ENCODE results near the gene GPBP1L1.
"Not testable (repeated sequence)": the region's sequence is repeated elsewhere in the genome, so short reads cannot be mapped to it uniquely, and the experiment has no call there.

The GPBP1L1 gene, protein sequence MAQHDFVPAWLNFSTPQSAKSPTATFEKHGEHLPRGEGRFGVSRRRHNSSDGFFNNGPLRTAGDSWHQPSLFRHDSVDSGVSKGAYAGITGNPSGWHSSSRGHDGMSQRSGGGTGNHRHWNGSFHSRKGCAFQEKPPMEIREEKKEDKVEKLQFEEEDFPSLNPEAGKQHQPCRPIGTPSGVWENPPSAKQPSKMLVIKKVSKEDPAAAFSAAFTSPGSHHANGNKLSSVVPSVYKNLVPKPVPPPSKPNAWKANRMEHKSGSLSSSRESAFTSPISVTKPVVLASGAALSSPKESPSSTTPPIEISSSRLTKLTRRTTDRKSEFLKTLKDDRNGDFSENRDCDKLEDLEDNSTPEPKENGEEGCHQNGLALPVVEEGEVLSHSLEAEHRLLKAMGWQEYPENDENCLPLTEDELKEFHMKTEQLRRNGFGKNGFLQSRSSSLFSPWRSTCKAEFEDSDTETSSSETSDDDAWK
- long read RNA-seq, donor 1, transcript GPBP1L1-202 (13 exons, 3,736 nt): major isoform, 9 of 73 reads
- long read RNA-seq, donor 1, transcript GPBP1L1-201 (12 exons, 3,599 nt): minor isoform, 5 of 73 reads
- long read RNA-seq, donor 1, partial matches to known transcripts: 9 of 73 reads
- long read RNA-seq, donor 1, other reads (novel, unspliced or antisense): 39 of 73 reads
- long read RNA-seq, donor 2, partial matches to known transcripts: 75 of 82 reads
- long read RNA-seq, donor 2, other reads (novel, unspliced or antisense): 0 of 82 reads
- long read RNA-seq, donor 3, transcript GPBP1L1-207 (3 exons, 964 nt): major isoform, 5 of 55 reads
- long read RNA-seq, donor 3, partial matches to known transcripts: 31 of 55 reads
- long read RNA-seq, donor 3, other reads (novel, unspliced or antisense): 11 of 55 reads
- long read RNA-seq, donor 4, transcript GPBP1L1-207 (3 exons, 964 nt): major isoform, 7 of 63 reads
- long read RNA-seq, donor 4, partial matches to known transcripts: 45 of 63 reads
- long read RNA-seq, donor 4, other reads (novel, unspliced or antisense): 0 of 63 reads
- long read RNA-seq, donor 5, transcript GPBP1L1-201 (12 exons, 3,599 nt): minor isoform, 5 of 161 reads
- long read RNA-seq, donor 5, transcript GPBP1L1-202 (13 exons, 3,736 nt): major isoform, 7 of 161 reads
- long read RNA-seq, donor 5, partial matches to known transcripts: 127 of 161 reads
- long read RNA-seq, donor 5, other reads (novel, unspliced or antisense): 16 of 161 reads
- long read RNA-seq, donor 6, partial matches to known transcripts: 0 of 11 reads
- long read RNA-seq, donor 6, other reads (novel, unspliced or antisense): 0 of 11 reads
- long read RNA-seq, donor 7, transcript GPBP1L1-202 (13 exons, 3,736 nt): major isoform, 12 of 86 reads
- long read RNA-seq, donor 7, transcript GPBP1L1-209 (3 exons, 560 nt): minor isoform, 5 of 86 reads
- long read RNA-seq, donor 7, transcript GPBP1L1-207 (3 exons, 964 nt): minor isoform, 10 of 86 reads
- long read RNA-seq, donor 7, partial matches to known transcripts: 17 of 86 reads
- long read RNA-seq, donor 7, other reads (novel, unspliced or antisense): 34 of 86 reads
- long read RNA-seq, donor 8, transcript GPBP1L1-202 (13 exons, 3,736 nt): major isoform, 5 of 14 reads
- long read RNA-seq, donor 8, partial matches to known transcripts: 0 of 14 reads
- long read RNA-seq, donor 8, other reads (novel, unspliced or antisense): 0 of 14 reads

DNA sequence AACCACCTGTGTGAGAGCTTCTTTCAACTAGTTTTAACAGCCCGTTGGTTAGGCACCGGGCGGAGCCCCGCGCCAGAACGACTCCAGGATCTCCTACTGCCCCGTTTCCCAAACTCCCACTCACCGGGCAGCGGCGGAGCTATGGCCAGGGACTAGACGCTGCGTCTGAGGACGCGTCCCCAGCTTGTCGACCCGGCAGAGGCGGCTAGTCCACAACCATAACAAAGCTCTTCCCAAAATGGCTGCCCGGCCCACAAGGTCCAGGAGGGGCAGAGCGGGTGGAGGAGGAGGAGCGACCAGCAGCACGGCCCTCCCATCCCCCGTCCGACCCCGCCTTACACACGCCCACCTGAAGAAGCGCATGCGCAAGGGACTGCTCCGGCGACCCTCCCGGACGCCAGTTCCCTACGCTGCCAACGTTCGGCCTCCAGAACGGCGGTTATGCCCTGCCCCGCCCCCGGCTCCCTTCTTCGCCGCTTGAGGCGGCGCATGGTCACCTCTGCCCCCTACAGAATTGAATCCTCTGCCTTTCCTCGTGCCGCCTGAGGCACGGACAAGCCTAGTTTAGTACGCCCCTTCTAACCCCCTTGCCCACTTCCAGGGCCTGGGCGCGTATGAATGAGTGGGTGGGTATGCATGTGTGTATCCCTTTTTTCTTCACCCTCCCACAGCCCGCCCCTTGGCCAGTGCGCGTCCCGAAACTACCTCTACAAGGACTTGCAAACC, at the start of gene GPBP1L1:
GPBP1L1 (minus strand) TSS at position 246 of the 726 bp plus-strand sequence. CDS start 27,446 bp downstream, outside the sequence.
- peak; percentile 96 for DNase-seq

DNA sequence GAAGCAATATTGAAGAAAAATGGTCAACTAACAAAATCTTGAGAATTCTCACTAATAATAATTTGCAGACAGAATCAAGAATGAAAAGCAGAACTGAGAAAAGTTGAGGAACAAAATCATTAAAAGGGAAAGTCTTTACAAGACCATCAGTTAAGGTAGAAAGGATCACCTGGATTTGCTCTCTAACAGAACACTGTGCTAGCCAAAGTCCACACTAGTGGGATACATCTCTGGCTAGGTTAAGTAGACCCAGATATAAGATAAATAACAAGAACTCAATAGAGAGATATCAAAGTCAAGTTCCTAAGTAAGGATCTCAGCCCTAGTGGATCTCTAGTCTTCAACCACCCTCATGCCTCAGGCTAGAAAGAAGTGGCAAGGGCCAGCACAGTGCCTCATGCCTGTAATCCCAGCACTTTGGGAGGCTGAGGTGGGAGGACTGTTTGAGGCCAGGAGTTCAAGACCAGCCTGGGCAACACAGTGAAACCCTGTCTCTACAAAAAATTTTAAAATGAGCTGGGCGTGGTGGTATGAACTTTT, 44.5 kb upstream of the GPBP1L1 start:
- DNase-seq: no peak

DNA sequence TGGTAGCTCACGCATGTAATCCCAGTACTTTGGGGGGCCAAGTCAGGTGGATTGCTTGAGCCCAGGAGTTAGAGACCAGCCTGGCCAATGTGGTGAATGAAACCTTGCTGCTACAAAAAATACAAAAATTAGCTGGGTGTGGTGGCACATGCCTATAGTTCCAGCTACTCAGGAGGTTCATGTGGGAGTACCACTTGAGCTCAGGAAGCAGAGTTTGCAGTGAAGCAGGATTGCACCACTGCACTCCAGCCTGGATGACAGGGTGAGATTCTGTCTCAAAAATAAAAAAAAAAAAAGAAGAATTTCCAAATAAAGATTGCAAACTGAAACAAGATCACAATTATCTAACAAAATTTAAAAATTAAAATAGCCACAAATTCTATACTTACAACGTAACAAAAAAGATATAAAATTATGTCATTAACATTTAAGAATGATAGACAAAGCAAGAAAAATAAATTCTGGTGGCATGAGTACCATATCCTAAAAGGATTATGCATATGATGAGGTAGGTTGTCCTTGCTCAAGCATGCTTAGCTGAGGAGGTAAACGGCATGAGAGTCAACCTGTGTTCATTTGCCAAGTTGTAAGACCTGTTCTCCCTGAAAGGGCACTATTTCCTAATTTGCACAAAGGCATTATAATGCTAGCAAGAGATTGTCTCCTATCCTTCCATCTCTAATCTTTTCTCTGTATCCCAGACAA, 43.9 kb upstream of the GPBP1L1 start:
- no peak for DNase-seq

DNA sequence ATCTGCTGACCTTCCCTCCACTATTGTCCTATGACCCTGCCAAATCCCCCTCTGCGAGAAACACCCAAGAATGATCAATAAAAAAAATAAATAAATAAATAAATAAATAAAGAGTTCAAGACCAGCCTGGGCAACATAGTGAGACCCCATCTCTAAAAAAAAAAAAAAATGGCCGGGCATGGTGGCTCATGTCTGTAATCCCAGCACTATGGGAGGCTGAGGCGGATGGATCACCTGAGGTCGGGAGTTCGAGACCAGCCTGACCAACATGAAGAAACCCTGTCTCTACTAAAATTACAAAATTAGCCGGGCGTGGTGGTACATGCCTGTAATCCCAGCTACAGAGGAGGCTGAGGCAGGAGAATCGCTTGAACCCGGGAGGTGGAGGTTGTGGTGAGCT, 39.7 kb upstream of the GPBP1L1 start:
- not testable (repeated sequence) for DNase-seq

DNA sequence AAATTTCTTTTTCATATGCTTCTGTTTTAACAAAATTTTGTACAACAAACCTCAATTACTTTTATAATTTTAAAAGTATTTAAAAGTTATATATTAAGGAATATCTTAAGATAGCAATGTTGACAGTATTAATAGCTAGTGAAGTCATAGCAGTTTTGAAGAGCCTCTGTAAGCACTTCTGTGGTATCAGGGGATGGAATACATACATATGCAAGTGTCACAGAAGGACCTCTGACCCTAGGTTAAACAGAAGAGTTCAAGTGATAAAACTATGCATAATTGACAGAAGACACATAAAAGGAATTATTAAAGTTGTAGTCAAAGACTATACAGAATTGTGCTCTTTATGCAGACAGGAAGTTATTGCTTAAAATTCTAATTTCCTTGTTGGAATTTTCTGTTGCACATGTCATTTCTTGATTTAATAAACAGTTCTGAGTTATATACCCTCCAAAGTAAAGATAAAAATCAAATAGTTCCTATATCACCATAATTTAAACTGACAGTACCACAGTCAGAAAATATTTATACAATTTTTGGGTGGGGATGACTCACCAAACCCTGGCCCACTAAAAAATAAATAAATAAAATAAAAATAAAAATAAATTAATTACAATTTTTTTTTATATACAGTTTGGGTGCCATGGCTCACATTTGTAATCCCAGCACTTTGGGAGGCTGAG, 37.1 kb upstream of the GPBP1L1 start:
- DNase-seq: no peak

DNA sequence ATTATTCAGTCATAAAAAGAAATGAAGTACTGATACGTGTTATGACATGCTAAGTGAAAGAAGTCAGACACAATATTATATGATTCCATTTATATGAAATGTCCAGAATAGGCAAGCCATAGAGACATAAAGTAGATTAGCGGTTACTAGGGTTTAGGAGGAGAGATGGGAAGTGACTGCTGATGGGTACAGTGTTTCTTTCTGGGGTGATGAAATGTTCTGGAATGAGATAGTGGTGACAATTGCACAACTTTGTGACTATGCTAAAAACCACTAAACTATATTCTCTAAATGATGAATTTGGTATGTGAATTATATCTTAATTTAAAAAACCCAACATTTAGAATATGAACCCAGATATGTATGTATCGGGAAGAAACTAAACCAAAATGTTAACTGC, 36.5 kb upstream of the GPBP1L1 start:
- no peak for DNase-seq

DNA sequence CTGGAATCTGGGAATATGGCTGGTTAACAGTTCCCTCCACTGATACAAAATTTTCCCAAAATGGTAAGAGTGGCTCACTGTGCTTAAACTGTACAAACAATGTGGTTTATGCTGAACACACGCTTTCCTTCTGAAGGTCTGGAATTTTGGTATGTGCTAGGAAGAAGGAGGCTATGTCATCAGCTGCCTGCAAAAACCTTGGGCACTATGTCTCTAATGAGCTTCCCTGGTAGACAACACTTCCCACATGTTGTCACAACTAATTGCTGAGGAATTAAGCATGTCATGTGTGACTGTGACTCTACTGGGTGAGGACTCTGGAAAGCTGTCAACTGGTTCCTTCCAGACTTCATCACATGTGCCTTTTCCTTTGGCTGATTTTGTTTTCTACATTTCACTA, 34.9 kb upstream of the GPBP1L1 start:
- no peak for DNase-seq

DNA sequence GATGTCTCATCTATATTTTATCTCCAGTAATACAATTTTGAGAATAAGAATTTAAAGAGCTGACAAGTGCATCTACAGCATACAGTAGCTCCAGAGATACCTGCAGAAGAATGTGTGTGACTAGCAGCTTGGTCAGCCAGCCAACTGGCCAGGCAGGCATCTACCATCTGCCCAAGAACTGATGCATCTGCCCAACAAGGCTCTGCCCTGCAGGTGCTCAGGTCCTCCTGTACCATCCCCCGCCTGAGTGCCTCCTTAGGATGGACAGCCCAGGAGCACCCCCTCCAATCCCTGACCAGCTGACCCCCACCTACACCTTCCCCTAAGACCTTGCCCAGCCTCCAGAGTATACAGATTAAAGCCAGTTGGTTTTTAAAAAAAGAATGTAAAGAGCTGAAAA, 32.0 kb upstream of the GPBP1L1 start:
- DNase-seq: no peak

DNA sequence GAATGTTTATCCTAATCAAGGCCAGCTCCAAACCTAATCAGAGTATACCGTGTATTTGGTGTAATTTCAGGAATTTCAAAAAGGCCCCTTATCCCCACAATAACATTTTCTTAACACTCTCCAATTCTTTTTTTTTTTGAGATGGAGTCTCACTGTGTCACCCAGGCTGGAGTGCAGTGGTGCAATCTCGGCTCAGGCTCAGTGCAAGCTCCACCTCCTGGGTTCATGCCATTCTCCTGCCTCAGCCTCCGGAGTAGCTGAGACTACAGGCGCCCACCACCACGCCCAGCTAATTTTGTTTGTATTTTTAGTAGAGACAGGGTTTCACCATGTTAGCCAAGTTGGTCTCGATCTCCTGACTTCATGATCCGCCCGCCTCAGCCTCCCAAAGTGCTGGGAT, 31.1 kb upstream of the GPBP1L1 start:
- not testable (repeated sequence) for DNase-seq

DNA sequence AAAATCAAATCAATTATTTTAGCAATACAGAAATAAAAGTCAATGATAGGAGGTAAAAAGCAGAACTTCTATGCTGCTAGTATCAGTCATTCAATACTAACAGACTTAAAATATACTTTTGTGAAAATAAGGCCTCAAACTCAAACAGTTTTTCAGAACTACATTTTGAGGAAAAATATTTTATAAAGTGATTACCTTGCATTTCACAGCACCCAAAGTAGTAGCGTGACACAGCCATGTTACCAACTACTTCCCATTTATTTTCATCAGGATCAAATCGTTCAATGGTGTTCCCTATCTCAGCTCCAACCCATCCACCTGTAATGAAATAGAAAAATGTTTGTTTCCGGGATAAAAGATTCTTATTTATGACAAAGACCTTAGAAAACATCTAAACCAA, 30.4 kb upstream of the GPBP1L1 start:
- no peak for DNase-seq

DNA sequence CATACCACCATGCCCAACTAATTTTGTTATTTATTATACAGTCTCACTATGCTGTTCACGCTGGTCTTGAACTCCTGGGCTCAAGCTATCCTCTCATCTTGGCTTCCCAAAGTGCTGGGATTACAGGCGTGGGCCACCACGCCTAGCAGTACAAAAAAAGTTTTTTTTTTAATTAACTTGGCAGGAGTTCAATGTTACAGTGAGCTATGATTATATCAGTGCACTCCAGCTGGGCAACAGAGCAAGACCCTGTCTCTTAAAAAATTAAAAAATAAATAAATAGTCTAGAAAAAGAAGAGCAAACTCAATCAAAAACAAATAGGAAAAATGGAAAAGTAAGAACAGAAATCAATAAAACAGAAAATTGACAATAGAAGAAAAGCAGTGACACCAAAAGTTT, 27.4 kb upstream of the GPBP1L1 start:
- DNase-seq: no peak

DNA sequence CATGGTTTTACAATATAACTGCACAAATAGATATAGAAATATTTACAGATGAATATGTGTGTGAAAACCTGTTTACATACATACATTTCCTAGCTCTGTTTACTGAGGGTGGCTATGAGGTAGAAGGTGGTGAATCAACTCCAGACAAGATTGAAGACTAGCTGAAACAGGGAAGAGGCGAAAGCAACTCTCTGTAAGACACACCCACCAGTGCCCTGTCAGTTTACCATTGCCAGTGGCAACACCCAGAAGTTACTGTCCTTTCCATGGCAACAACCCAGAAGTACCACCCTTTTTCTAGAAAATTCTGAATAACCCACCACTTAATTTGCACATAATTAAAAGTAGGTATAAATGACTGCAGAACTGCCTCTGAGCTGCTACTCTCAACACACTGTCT, 18.3 kb upstream of the GPBP1L1 start:
- DNase-seq: no peak

DNA sequence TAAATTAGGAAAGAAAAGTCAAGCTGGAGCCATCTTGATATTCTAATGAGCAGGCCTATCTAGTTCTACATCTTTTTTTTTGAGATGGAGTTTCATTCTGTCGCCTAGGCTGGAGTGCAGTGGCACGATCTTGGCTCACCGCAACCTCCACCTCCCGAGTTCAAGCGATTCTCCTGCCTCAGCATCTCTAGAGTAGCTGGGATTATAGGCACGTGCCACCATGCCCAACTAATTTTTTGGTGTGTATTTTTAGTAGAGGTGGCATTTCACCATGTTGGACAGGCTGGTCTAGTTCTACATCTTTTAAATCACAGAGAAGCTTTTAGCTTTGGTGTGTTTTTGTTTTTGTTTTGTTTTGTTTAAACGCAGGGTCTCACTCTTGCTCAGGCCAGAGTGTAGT, 8.5 kb upstream of the GPBP1L1 start:
- DNase-seq: no peak

DNA sequence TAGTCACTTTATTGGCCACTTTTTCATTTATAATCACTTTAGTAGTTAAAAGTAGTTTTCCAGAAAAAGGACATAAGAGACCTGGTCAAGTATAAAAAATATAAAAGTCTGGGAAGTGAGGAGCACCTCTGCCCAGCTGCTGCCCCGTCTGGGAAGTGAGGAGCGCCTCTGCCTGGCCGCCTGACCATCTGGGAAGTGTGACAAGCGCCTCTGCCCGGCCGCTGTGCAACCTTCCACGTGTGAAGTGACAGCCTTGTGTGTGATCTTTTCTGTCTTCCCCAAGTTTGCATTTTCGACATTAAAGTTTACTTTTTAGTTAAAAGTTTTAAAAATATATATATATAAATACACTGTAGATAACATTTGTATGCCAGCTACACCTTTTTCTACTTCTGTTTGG, 7.5 kb upstream of the GPBP1L1 start:
- not testable (repeated sequence) for DNase-seq

DNA sequence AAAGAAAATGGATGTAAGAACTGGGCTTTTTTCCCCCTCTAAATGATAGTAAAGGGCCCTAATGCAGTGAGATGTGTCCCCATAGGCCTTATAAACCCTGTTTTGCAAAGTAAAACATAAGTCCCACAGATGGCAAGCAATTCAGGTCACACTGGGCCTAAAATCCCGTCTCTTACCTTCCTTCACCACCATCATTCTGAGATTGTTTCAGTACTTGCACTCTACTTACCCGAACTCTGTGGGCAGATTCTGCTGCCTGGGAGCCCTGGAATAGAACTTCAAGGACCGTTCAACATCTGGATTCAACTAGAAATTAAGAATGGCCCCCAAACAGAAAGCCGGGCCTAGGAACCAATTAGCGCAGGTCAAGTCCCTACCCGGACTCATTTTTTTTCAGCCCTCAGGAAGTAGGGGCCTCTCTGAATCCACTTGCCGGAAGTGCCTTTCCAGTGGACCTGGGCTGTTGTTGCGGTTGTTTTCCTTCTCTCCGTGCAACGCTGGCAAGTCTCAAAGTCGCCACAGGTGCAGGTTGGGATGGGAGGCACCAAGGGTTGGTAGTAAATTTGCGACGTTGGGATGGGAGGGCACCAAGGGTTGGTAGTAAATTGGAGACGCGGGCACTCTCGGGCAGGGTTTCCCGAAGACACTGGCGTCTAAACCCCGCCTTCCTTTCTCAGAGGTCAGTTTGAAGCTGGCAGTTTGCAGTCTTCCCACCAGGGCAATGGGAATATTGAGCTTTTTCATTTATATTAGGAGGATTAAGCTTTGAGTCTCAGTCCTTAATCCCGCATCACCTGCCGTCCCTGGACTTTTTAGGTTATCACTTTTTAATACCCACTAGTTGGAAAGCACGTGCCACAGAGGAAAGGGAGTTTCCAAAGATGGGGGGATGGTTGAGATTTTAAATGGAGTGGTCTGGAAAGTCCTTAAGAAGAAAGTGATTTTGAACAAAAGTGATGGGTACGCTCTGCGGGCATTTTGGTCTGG, 1.7 kb upstream of the GPBP1L1 start, which contains the start of gene TMEM69:
TMEM69 (plus strand) TSS at position 428 of the 987 bp plus-strand sequence. CDS start 2,888 bp downstream, outside the sequence.
- DNase-seq: peak; percentile 92

DNA sequence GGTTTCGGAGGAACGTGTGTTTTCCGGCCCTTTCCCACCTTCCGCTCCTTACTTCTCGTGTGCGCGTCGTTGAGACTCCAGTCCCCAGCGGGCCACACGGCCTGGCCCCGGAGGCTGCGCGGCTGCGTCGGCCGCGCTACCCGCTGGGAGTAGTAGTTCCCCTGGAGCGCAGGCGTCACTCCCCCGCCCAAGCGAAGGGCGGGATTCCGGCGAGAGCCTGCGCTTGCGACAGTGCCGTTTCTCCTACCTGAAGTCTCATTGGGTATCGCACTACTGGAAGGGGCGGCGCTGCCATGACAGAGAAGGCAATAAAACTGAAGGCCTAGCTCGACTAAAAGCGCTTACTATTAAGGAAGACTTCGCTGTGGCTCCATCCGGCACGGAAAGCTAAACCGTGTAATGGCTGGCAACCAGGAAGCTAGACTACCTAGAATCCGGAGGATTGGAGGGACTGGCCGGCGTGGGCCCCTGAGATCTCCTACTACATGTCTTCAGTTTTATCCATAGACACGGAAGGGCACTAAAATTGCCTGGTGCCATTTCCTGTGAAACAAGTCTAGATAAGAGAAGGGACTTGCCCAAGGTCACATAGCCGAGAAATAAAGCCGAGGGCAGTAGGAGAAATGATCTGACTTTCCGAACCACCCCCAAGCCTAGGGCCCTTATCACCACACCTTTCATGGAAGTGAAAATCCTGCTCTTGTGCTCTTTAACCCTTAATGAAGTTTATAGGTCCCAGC, 851 bp upstream of the GPBP1L1 start:
- no peak for DNase-seq

DNA sequence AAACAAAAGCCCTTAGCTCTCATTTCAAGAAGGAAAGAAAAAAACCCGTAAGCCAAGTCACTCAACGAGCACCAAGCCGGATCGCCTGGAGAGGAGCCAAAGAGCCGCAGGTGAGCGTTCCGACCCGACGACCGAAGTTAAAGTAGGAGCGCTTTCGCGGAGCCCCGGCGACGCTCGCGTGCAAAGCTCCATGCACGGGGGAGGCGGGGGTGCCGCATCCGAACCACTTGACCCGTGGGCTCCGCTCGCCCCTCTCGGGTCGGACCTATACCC, 382 bp downstream of the GPBP1L1 start:
- DNase-seq: no peak
